ENCODE measurements around the gene KMT2C. TPM values are rescaled to one million over a fixed set of nuclear protein-coding genes. Genes with fewer than 3 reads are reported as not detected.
"Not testable (repeated sequence)": the region's sequence is repeated elsewhere in the genome, so short reads cannot be mapped to it uniquely, and the experiment has no call there.

The KMT2C gene
- total and polyA plus RNA-seq, 2 of the 13 experiments (the other 11 are each of a cell fraction or from before 2014, with no cell fraction given) = 7.1 to 14.4 TPM

GRCh38 chr7:152420950-152421349, 14.9 kb downstream of the KMT2C start:
- H3K79me2 ChIP-seq (ENCODE audit: insufficient read depth, low read length) = peaks cover 74% of the 10 kb centered on the region
- H2AFZ ChIP-seq (ENCODE audit: low read length); POLR2A ChIA-PET; DNase-seq (ENCODE audit: low spot score); FAIRE-seq; ATAC-seq; H3K36me3 ChIP-seq (replicated peaks in 1 of 2; ENCODE audit: control insufficient read depth in 1 of 2, insufficient read depth in 2 of 2, low read length in 2 of 2); H3K4me2 ChIP-seq (ENCODE audit: low read depth, low read length); H3K9me3 ChIP-seq (ENCODE audit: low read length); BruUV-seq (replicated peaks); H3K9ac ChIP-seq (ENCODE audit: insufficient read depth, low read depth, low read length); intact Hi-C loops (cut with micrococcal nuclease; ENCODE audit: unreplicated experiment); H3K27me3 ChIP-seq (ENCODE audit: control insufficient read depth in 1 of 2, insufficient read depth in 2 of 2, low read length in 2 of 2); in situ Hi-C loops (cut with HindIII; ENCODE audit: extremely low pct_ligation_motif_present, low pct_unique_long_range_greater_than_20kb); CTCF ChIA-PET (ENCODE audit: low intra/inter-chr PET ratio, low total read pairs); H3K27ac ChIP-seq (ENCODE audit: extremely low read length, insufficient read depth, low read length); H3K4me3 ChIP-seq (replicated peaks in 1 of 3; ENCODE audit: insufficient read depth in 1 of 3, low read depth in 2 of 3, low read length in 3 of 3): not testable (repeated sequence)
- peaks cover 10% of the 10 kb centered on the region for H4K20me1 ChIP-seq (ENCODE audit: insufficient read depth, low read length)
- H3K4me1 ChIP-seq (ENCODE audit: insufficient read depth, low read length) = peaks cover 40% of the 10 kb centered on the region

DNA sequence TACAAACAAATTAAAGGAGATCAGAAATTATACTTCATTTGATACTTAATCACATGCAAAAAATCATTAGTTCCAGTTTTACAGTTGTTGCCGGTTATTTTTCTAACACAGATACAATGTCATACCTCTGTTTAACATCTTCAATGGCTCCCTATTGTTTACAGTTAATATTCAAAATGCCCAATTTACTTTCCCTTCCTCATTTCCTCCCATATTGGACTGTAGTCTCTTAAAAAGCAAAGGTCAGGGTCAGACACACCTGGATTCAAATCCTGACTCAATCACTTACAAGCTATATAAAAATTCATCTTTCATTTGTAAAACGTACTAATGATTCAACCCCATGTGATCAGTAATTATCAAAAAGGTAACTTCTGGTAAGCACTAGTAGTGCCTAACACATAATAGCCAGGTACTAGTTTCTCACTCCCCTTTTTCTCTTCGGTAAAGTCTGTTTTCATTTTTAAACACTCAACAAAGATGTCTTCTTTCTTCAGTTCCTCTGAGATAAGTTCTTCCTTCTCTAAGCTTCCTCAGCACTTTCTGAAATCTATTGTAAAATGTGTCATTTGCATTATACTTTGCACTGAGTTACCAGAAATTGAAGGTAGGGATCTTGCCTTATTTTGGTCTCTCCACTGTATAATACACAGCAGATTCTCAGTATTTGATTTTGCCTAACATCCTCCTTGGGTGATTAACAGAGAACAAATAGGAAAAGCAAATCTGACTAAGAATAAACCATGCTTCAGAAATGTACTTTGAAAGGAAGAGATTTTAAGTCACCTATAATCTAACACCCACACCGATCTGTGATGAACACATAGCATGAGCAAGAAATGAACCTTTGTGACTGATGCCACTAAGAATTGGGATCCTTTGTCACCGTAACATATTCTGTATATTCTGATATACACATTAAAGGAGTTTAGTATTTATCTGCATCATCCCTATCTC, 16.1 kb downstream of the KMT2C start:
- DNase-seq (ENCODE audit: low spot score) = no peak
- Histone ChIP-seq H3K4me2 (ENCODE audit: low read depth, low read length) (no peak overlapping the region), H3K27ac (ENCODE audit: extremely low read length, insufficient read depth, low read length) (no peak overlapping the region), H3K9ac (ENCODE audit: insufficient read depth, low read depth, low read length) (no peak overlapping the region), H3K9me3 (ENCODE audit: low read length) (no peaks in the 10 kb centered on the region), H4K20me1 (ENCODE audit: insufficient read depth, low read length) (peaks cover 10% of the 10 kb centered on the region), H2AFZ (ENCODE audit: low read length) (no peak overlapping the region), H3K36me3 (replicated peaks in 1 of 2; ENCODE audit: control insufficient read depth in 1 of 2, insufficient read depth in 2 of 2, low read length in 2 of 2) (no peaks in the 10 kb centered on the region), H3K79me2 (ENCODE audit: insufficient read depth, low read length) (peaks cover 69% of the 10 kb centered on the region), H3K27me3 (ENCODE audit: control insufficient read depth in 1 of 2, insufficient read depth in 2 of 2, low read length in 2 of 2) (no peaks in the 10 kb centered on the region), H3K4me1 (ENCODE audit: insufficient read depth, low read length) (peaks cover 30% of the 10 kb centered on the region), H3K4me3 (replicated peaks in 1 of 3; ENCODE audit: insufficient read depth in 1 of 3, low read depth in 2 of 3, low read length in 3 of 3) (no peak overlapping the region)
- 94% methylated on average over 5 of the region's 5 CpGs for WGBS (ENCODE audit: low lambda C conversion rate)
- no peak for FAIRE-seq
- no peak for TF ChIP-seq ZSCAN21 (CRISPR knock-in tag; IDR thresholded peaks at IDR 0.05; ENCODE audit: borderline replicate concordance)
- TF ChIP-seq, protein P1, sequence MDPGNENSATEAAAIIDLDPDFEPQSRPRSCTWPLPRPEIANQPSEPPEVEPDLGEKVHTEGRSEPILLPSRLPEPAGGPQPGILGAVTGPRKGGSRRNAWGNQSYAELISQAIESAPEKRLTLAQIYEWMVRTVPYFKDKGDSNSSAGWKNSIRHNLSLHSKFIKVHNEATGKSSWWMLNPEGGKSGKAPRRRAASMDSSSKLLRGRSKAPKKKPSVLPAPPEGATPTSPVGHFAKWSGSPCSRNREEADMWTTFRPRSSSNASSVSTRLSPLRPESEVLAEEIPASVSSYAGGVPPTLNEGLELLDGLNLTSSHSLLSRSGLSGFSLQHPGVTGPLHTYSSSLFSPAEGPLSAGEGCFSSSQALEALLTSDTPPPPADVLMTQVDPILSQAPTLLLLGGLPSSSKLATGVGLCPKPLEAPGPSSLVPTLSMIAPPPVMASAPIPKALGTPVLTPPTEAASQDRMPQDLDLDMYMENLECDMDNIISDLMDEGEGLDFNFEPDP (CRISPR knock-in tag; conservative IDR thresholded peaks at IDR 0.05) = 0 out of 2 replicates have a peak, but pooled peaks have one; percentile 32
- no peak for ATAC-seq
- in situ Hi-C loops (cut with HindIII; ENCODE audit: extremely low pct_ligation_motif_present, low pct_unique_long_range_greater_than_20kb) (no loop called here), intact Hi-C loops (cut with micrococcal nuclease; ENCODE audit: unreplicated experiment) (no loop called here)
- BruUV-seq (replicated peaks) = TSS peak; percentile 25
- POLR2A ChIA-PET = no interaction called here
- CTCF ChIA-PET (ENCODE audit: low intra/inter-chr PET ratio, low total read pairs) = no interaction called here
